ENCODE data around the gene TMEM52.

- no peak for TF ChIP-seq POLR2A (IDR thresholded peaks at IDR 0.05)
- TF ChIP-seq, protein P1, sequence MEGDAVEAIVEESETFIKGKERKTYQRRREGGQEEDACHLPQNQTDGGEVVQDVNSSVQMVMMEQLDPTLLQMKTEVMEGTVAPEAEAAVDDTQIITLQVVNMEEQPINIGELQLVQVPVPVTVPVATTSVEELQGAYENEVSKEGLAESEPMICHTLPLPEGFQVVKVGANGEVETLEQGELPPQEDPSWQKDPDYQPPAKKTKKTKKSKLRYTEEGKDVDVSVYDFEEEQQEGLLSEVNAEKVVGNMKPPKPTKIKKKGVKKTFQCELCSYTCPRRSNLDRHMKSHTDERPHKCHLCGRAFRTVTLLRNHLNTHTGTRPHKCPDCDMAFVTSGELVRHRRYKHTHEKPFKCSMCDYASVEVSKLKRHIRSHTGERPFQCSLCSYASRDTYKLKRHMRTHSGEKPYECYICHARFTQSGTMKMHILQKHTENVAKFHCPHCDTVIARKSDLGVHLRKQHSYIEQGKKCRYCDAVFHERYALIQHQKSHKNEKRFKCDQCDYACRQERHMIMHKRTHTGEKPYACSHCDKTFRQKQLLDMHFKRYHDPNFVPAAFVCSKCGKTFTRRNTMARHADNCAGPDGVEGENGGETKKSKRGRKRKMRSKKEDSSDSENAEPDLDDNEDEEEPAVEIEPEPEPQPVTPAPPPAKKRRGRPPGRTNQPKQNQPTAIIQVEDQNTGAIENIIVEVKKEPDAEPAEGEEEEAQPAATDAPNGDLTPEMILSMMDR (IDR thresholded peaks at IDR 0.05), result no peak
- TF ChIP-seq POLR2AphosphoS5 (IDR thresholded peaks at IDR 0.05), result no peak
Observed at GRCh38 chr1:1877865-1878436, 41.1 kb downstream of the TMEM52 start.

Data from prostate gland (tissue), 2 donors.